SK-N-SH (cell line): Measurements from ENCODE around the gene FCER1G. TPM values are rescaled to one million over a fixed set of nuclear protein-coding genes. Genes with fewer than 3 reads are reported as not detected.

Experiments used
- CTCF ChIA-PET: fragments of 300-600, 350-600 bp; formaldehyde crosslinking; extraction: SDS; loops from one replicate; lab custom pipeline; 2021; lab: Yijun Ruan, JAX
- POLR2A ChIA-PET: fragments of 350-600 bp; sonication (Branson Sonifier 250); formaldehyde crosslinking; extraction: SDS; loops from one replicate; lab custom pipeline; 2020; ENCODE audit warnings: antibody characterized with exemption, inconsistent platforms; lab: Yijun Ruan, JAX
- DNase-seq: peaks from one replicate; pipeline ENCODE4 v3.0.0; 2012
- H2AFZ ChIP-seq: fragments of 200-600 bp; sonication (generic); 2 replicates; pipeline ENCODE4 v1.8.1; 2016; ENCODE audit warnings: antibody characterized with exemption, mild to moderate bottlenecking, low read depth
- H3F3A ChIP-seq: fragments of 200-600 bp; sonication (generic); replicated peaks from 2 replicates; pipeline ENCODE3; 2016; ENCODE audit warnings: antibody characterized with exemption, mild to moderate bottlenecking; ENCODE audit not compliant: insufficient read depth
- H3K27ac ChIP-seq, 2 experiments: fragments of 200-500 bp in 1 of 2; fragments of 200-600 bp in 1 of 2; sonication (Bioruptor generic) in 1 of 2; sonication (generic), shearing (Covaris generic) in 1 of 2; 2 replicates each; pipeline versions ENCODE4 v1.5.1 to v1.6.1; 2014 to 2016; ENCODE audit warnings: low read depth in 2 of 2, inconsistent platforms in 1 of 2, low read length in 1 of 2, mild to moderate bottlenecking in 1 of 2, mixed read lengths in 1 of 2
- H3K27me3 ChIP-seq: fragments of 200-600 bp; sonication (generic), shearing (Covaris generic); 2 replicates; pipeline ENCODE4 v1.6.1; 2016; ENCODE audit warnings: mixed run types; ENCODE audit not compliant: insufficient read depth
- H3K36me3 ChIP-seq, 2 experiments: fragments of 200-500 bp in 1 of 2; fragments of 200-600 bp in 1 of 2; sonication (Bioruptor generic) in 1 of 2; sonication (generic) in 1 of 2; replicated peaks in 1 of 2; 2 replicates each; pipeline versions ENCODE3 to v1.5.1; 2014 to 2016; ENCODE audit warnings: low read length in 1 of 2, mild to moderate bottlenecking in 1 of 2; ENCODE audit not compliant: insufficient read depth in 2 of 2, control insufficient read depth in 1 of 2
- H3K4me1 ChIP-seq, 2 experiments: fragments of 200-500 bp in 1 of 2; fragments of 200-600 bp in 1 of 2; sonication (Bioruptor generic) in 1 of 2; sonication (generic), shearing (Covaris generic) in 1 of 2; 2 replicates each; pipeline versions ENCODE4 v1.5.1 to v1.6.1; 2014 to 2016; ENCODE audit warnings: low read depth in 1 of 2, low read length in 1 of 2, mixed run types in 1 of 2; ENCODE audit not compliant: insufficient read depth in 2 of 2, control insufficient read depth in 1 of 2
- H3K4me2 ChIP-seq: fragments of 200-600 bp; sonication (generic), shearing (Covaris generic); 2 replicates; pipeline ENCODE4 v1.6.1; 2017; ENCODE audit warnings: mixed run types
- H3K4me3 ChIP-seq, 2 experiments: fragments of 200-500 bp in 1 of 2; fragments of 200-600 bp in 1 of 2; sonication (Bioruptor generic) in 1 of 2; sonication (generic), shearing (Covaris generic) in 1 of 2; 2 replicates each; pipeline versions ENCODE4 v1.5.1 to v1.8.1; 2014 to 2016; ENCODE audit warnings: low read depth in 2 of 2, inconsistent platforms in 1 of 2, low read length in 1 of 2, mild to moderate bottlenecking in 1 of 2, mixed read lengths in 1 of 2, moderate library complexity in 1 of 2
- H3K79me2 ChIP-seq: fragments of 200-600 bp; sonication (generic); 2 replicates; pipeline ENCODE4 v1.8.1; 2017; ENCODE audit warnings: mild to moderate bottlenecking; ENCODE audit not compliant: insufficient read depth
- H3K9ac ChIP-seq: fragments of 200-600 bp; sonication (generic); 2 replicates; pipeline ENCODE4 v1.6.1; 2017; ENCODE audit warnings: mixed run types
- H3K9me2 ChIP-seq: fragments of 200-600 bp; sonication (generic); 2 replicates; pipeline ENCODE4 v1.6.1; 2017; ENCODE audit warnings: mixed run types
- H3K9me3 ChIP-seq: fragments of 200-600 bp; sonication (generic); 2 replicates; pipeline ENCODE4 v1.6.1; 2017; ENCODE audit warnings: mixed run types, mild to moderate bottlenecking, moderate library complexity
- H4K20me1 ChIP-seq: fragments of 200-600 bp; sonication (generic); 2 replicates; pipeline ENCODE4 v1.6.1; 2017; ENCODE audit warnings: mild to moderate bottlenecking, mixed run types; ENCODE audit not compliant: insufficient read depth
- CHD2 ChIP-seq: fragments of 150-350 bp; IDR thresholded peaks from 2 replicates; pipeline ENCODE4 v1.6.1; 2018; ENCODE audit warnings: low read length; ENCODE audit not compliant: partially characterized antibody
- EP300 ChIP-seq, 2 experiments: IDR thresholded peaks; 2 replicates each; pipeline versions ENCODE4 v1.4.0 to v1.6.1; 2012; ENCODE audit warnings: borderline replicate concordance in 1 of 2, low read depth in 1 of 2, low read length in 1 of 2
- FOXJ3 ChIP-seq: sonication (generic); formaldehyde crosslinking; IDR thresholded peaks from 2 replicates; pipeline ENCODE4 v1.5.1; 2020; ENCODE audit warnings: mild to moderate bottlenecking, missing genetic modification reagents
- GABPA ChIP-seq: IDR thresholded peaks from 2 replicates; pipeline ENCODE4 v1.4.0; 2012; ENCODE audit warnings: low read depth, mild to moderate bottlenecking
- GATA2 ChIP-seq: sonication (generic); formaldehyde crosslinking; IDR thresholded peaks from 2 replicates; pipeline ENCODE4 v1.5.0; 2020; ENCODE audit warnings: mild to moderate bottlenecking, missing genetic modification reagents
- JUND ChIP-seq: IDR thresholded peaks from 2 replicates; pipeline ENCODE4 v1.4.0; 2012
- MAX ChIP-seq: IDR thresholded peaks from 2 replicates; pipeline ENCODE4 v1.4.0; 2012; ENCODE audit warnings: low read depth
- MEF2A ChIP-seq: IDR thresholded peaks from 2 replicates; pipeline ENCODE4 v1.4.0; 2012; ENCODE audit warnings: low read depth, borderline replicate concordance
- MXI1 ChIP-seq: IDR thresholded peaks from 2 replicates; pipeline ENCODE4 v1.6.1; 2012; ENCODE audit warnings: mild to moderate bottlenecking, low read depth, low read length, improper control_type of control experiment
- NFIC ChIP-seq: IDR thresholded peaks from 2 replicates; pipeline ENCODE4 v1.4.0; 2012; ENCODE audit warnings: borderline replicate concordance
- NRF1 ChIP-seq: IDR thresholded peaks from 2 replicates; pipeline ENCODE4 v1.6.1; 2012; ENCODE audit warnings: low read depth, mild to moderate bottlenecking, low read length
- PBX3 ChIP-seq: IDR thresholded peaks from 2 replicates; pipeline ENCODE4; 2012
- POLR2AphosphoS5 ChIP-seq: IDR thresholded peaks from 2 replicates; pipeline ENCODE4 v1.6.1; 2012; ENCODE audit warnings: low read depth, low read length
- RAD21 ChIP-seq: IDR thresholded peaks from 2 replicates; pipeline ENCODE4 v1.6.1; 2012; ENCODE audit warnings: mild to moderate bottlenecking, low read length
- RCOR1 ChIP-seq: fragments of 150-350 bp; IDR thresholded peaks from 2 replicates; pipeline ENCODE4 v1.6.1; 2017; ENCODE audit warnings: antibody characterized with exemption, low read length
- RFX5 ChIP-seq: IDR thresholded peaks from 2 replicates; pipeline ENCODE4 v1.6.1; 2012; ENCODE audit warnings: mild to moderate bottlenecking, improper control_type of control experiment, low read length
- RXRA ChIP-seq: IDR thresholded peaks from 2 replicates; pipeline ENCODE4 v1.4.0; 2012; ENCODE audit warnings: low read depth, mild to moderate bottlenecking, borderline replicate concordance
- TEAD4 ChIP-seq: IDR thresholded peaks from 2 replicates; pipeline ENCODE4 v1.4.0; 2012; ENCODE audit warnings: mild to moderate bottlenecking, borderline replicate concordance; ENCODE audit not compliant: insufficient read depth
- YY1 ChIP-seq: IDR thresholded peaks from 2 replicates; pipeline ENCODE4 v1.4.0; 2012; ENCODE audit warnings: low read depth, mild to moderate bottlenecking
- WGBS: methylation state at CpG from one replicate; pipeline ENCODE4 v1.1.6; 2017; ENCODE audit warnings: low lambda C conversion rate; 5-methylcytosine and 5-hydroxymethylcytosine counted together
- polyA plus RNA-seq, 3 experiments: library from polyadenylated mRNA; depleted of rRNA; stranded (reverse); fragments of >200 nt; gene quantifications; 2 replicates each; pipeline ENCODE4 v1.2.3, GENCODE V29; 2012

Gene FCER1G
- polyA plus RNA-seq, 1 of the 3 experiments (the other 2 are of a cell fraction): 0.61 TPM

GRCh38 chr1:161238039-161238473 is 23.0 kb downstream of the FCER1G start, which contains the start of gene NR1I3:
NR1I3 (minus strand) TSS chr1:161238203; CDS start chr1:161236565, 1,638 bp downstream.
- POLR2A ChIA-PET: no interaction called here
- H2AFZ ChIP-seq: no peak within 1 kb of the TSS

GRCh38 chr1:161241682-161242081 is 26.6 kb downstream of the FCER1G start:
- DNase-seq: no peak
- Histone ChIP-seq H3K9ac (no peak overlapping the region), H3K4me3 (no peak overlapping the region), H3K36me3 (no peaks in the 10 kb centered on the region), H3F3A (no peaks in the 10 kb centered on the region), H4K20me1 (no peaks in the 10 kb centered on the region), H3K4me1 (no peaks in the 10 kb centered on the region), H3K4me2 (no peak overlapping the region), H3K9me2 (no peaks in the 10 kb centered on the region), H3K27me3 (no peaks in the 10 kb centered on the region; the same call in 1 of the 2 replicates), H3K79me2 (no peaks in the 10 kb centered on the region), H3K27ac (no peak overlapping the region), H3K9me3 (no peaks in the 10 kb centered on the region), H2AFZ (no peak overlapping the region)
- ChIA-PET CTCF (no interaction called here), POLR2A (no interaction called here)
- 65% methylated on average over 3 of the region's 3 CpGs for WGBS
- no peak for TF ChIP-seq MEF2A
- TF ChIP-seq CHD2: no peak
- TF ChIP-seq TEAD4: no peak
- no peak for TF ChIP-seq YY1
- no peak for TF ChIP-seq RXRA
- no peak for TF ChIP-seq POLR2AphosphoS5
- no peak for TF ChIP-seq RFX5
- TF ChIP-seq NRF1: no peak

More at GRCh38 chr1:161238039-161238473, 23.0 kb downstream of the FCER1G start, which contains the start of gene NR1I3:
- no peak within 1 kb of the TSS for H3K4me2 ChIP-seq
- no peaks in the 10 kb centered on the region for H3K4me1 ChIP-seq
- no peaks in the 10 kb centered on the region for H3K79me2 ChIP-seq
- WGBS: 58% methylated on average over 4 of the region's 4 CpGs
- no peaks in the 10 kb centered on the region for H3K27me3 ChIP-seq
- no peak for DNase-seq
- CTCF ChIA-PET: interaction anchor here (1.0 to 3.2 kb wide), 5 partner anchors 10 to 144 kb away, joined by 4 to 29 read pairs (median 7); partner anchors contain the start of gene TOMM40L
- TF ChIP-seq MAX: no peak
- TF ChIP-seq MEF2A: no peak
- no peak for TF ChIP-seq GABPA
- TF ChIP-seq CHD2: no peak
- H3K9ac ChIP-seq: no peak within 1 kb of the TSS
- no peak within 1 kb of the TSS for H3K4me3 ChIP-seq
- H3K9me3 ChIP-seq: no peaks in the 10 kb centered on the region
- H3K27ac ChIP-seq: no peak within 1 kb of the TSS
- no peaks in the 10 kb centered on the region for H3K9me2 ChIP-seq
- no peaks in the 10 kb centered on the region for H3K36me3 ChIP-seq
- no peaks in the 10 kb centered on the region for H3F3A ChIP-seq
- no peaks in the 10 kb centered on the region for H4K20me1 ChIP-seq

GRCh38 chr1:161242313-161242712 is 27.2 kb downstream of the FCER1G start:
- CTCF ChIA-PET: interaction anchor here (1.2 kb wide), 1 partner anchor 42 kb away, joined by 3 read pairs; no protein-coding TSS in a partner anchor
- POLR2A ChIA-PET: no interaction called here
- no peaks in the 10 kb centered on the region for H3K9me2 ChIP-seq
- no peaks in the 10 kb centered on the region; the same call in 1 of the 2 replicates for H3K27me3 ChIP-seq
- no peaks in the 10 kb centered on the region for H3K9me3 ChIP-seq
- H3K4me3 ChIP-seq: no peak overlapping the region
- no peaks in the 10 kb centered on the region for H4K20me1 ChIP-seq
- H3K79me2 ChIP-seq: no peaks in the 10 kb centered on the region
- 87% methylated on average over 2 of the region's 2 CpGs for WGBS
- no peak overlapping the region for H3K9ac ChIP-seq
- no peaks in the 10 kb centered on the region for H3K36me3 ChIP-seq
- no peak overlapping the region for H3K27ac ChIP-seq
- H3K4me2 ChIP-seq: no peak overlapping the region
- no peak overlapping the region for H2AFZ ChIP-seq
- no peak for DNase-seq
- H3K4me1 ChIP-seq: no peaks in the 10 kb centered on the region
- TF ChIP-seq MAX (no peak), PBX3 (no peak), NFIC (no peak), RCOR1 (no peak), MXI1 (no peak), FOXJ3 (no peak), JUND (no peak), RAD21 (no peak), EP300 (IDR thresholded peaks at IDR 0.05; ENCODE audit: borderline replicate concordance in 1 of 2, low read depth in 1 of 2, low read length in 1 of 2) (no peak), RXRA (no peak), GATA2 (no peak), RFX5 (no peak), MEF2A (no peak), TEAD4 (no peak)
- H3F3A ChIP-seq: no peaks in the 10 kb centered on the region
